Heart right ventricle (tissue), 16 donors: ENCODE measurements around the gene ESYT2. TPM values are rescaled to one million over a fixed set of nuclear protein-coding genes. Genes with fewer than 3 reads are reported as not detected.
A peak's percentile ranks its signal among the peaks of the same experiment; 100 is the strongest.

Source experiments
- ATAC-seq, 8 donors: fragments of 200-7000 bp; cut with Tn5 transposase; one replicate each; pipeline ENCODE4 v1.9.1; 2020; ENCODE audit warnings: mild to moderate bottlenecking in 8 of 8, moderate library complexity in 8 of 8, moderate number of reproducible peaks in 1 of 8
- DNase-seq, 2 donors: peaks; one replicate each; pipeline ENCODE4 v3.0.0-alpha.2; 2020
- H3K27ac ChIP-seq, 10 donors: fragments of 200-600 bp; sonication (generic) in 2 of 10; one replicate each; pipeline versions ENCODE4 v1.5.0 to v1.8.0; 2020 to 2022; ENCODE audit warnings: mild to moderate bottlenecking in 3 of 10
- H3K27me3 ChIP-seq, 7 donors: fragments of 200-600 bp; one replicate each; pipeline ENCODE4 v1.8.0; 2021 to 2022; ENCODE audit warnings: mild to moderate bottlenecking in 2 of 7
- H3K36me3 ChIP-seq, 9 donors: fragments of 200-600 bp; sonication (generic) in 1 of 9; one replicate each; pipeline versions ENCODE4 v1.5.0 to v1.8.0; 2020 to 2022; ENCODE audit warnings: mild to moderate bottlenecking in 2 of 9
- H3K4me1 ChIP-seq, 9 donors: fragments of 200-600 bp; sonication (generic) in 1 of 9; one replicate each; pipeline versions ENCODE4 v1.5.0 to v1.8.0; 2020 to 2022; ENCODE audit warnings: mild to moderate bottlenecking in 4 of 9
- H3K4me3 ChIP-seq, 10 donors: fragments of 200-600 bp; sonication (generic) in 2 of 10; one replicate each; pipeline versions ENCODE4 v1.5.0 to v1.8.0; 2020 to 2022; ENCODE audit warnings: mild to moderate bottlenecking in 7 of 10, moderate library complexity in 2 of 10
- H3K9me3 ChIP-seq, 11 donors: fragments of 200-600 bp in 10 of 11; sonication (generic) in 2 of 11; one replicate each; pipeline versions ENCODE4 v1.5.0 to v1.8.0; 2013 to 2022; ENCODE audit warnings: mild to moderate bottlenecking in 2 of 11, control low read depth in 1 of 11, moderate library complexity in 1 of 11
- CTCF ChIP-seq, 9 donors: fragments of 200-600 bp; sonication (generic) in 2 of 9; IDR thresholded peaks; one replicate each; pipeline versions ENCODE4 v1.5.0 to v1.8.0; 2021 to 2022; ENCODE audit warnings: antibody characterized with exemption in 9 of 9, mild to moderate bottlenecking in 5 of 9, moderate library complexity in 1 of 9
- WGBS, 2 donors: extraction: QIAGEN DNeasy Blood & Tissue Kit; methylation state at CpG; one replicate each; pipeline ENCODE4 v1.1.7; 2013; ENCODE audit warnings: inconsistent platforms in 1 of 2; 5-methylcytosine and 5-hydroxymethylcytosine counted together
- intact Hi-C, 10 donors: fragments of 100-400 bp; cut with DNase I; formaldehyde crosslinking; loops; one replicate each; pipeline versions ENCODE4 v1.11.1 to v1.14.2; 2022
- polyA plus RNA-seq, 2 donors: library from polyadenylated mRNA; stranded (reverse); fragments of 200-250 nt; gene quantifications; one replicate each; pipeline ENCODE4 v1.2.3, GENCODE V29; 2013
- total RNA-seq, 10 donors: library from RNA; stranded (reverse); fragmentation: NEBNext Ultra II Directional in 3 of 10; extraction: Animal tissue kit (Norgen Biotek cat#: 25700) in 3 of 10; gene quantifications; one replicate each; pipeline versions ENCODE4 v1.2.1 to v1.2.4, GENCODE V29; 2021 to 2023
- donor health status: Arrhythmogenic right ventricular cardiomyopathy.
- donor health status: ischemic (EF 13 %, LVEDD 7.1; RV severe dilation, severe dysfunction).
- donor health status: healthy with polysubstance abuse.
- donor health status: DM: no; HTN: yes; CAD: no.
- donor health status: DM: no; HTN: no; CAD: no.
- donor health status: ischemic (EF 25% LVEDD 6.9; RV normal size, moderate dysfunction).
- donor health status: ischemic (EF 25% LVEDD 5.7; RV mildly dilated, moderate dysfunction).
- donor health status: healthy.
- donor health status: DM: yes; HTN: yes; CAD: no.
- donor health status: Ischemic cardiomyopathy.
- donor health status: ischemic (EF 35%, LVEDD 5.7; RV mildly dilated, moderate dysfunction).
- donor health status: nonischemic (EF 11% LVEDD 7.7; RV severe dilation, severe dysfunction).
- donor health status: DM: yes; HTN: yes; CAD: no.
- donor health status: PGD.
- donor health status: ischemic (EF 29% LVEDD 5.4; RV normal size, mild dysfunction).
- donor health status: nonischemic (EF 23%, LVEDD 6.1; RV moderate dilation, normal function).

ESYT2 gene
- total and polyA plus RNA-seq, 12 donors, result 18.9 to 79.2 (median 48.7) TPM

GRCh38 chr7:158854681-158855081 lies 25.4 kb upstream of the ESYT2 start:
- 87 to 91% methylated on average over 7 of the region's 7 CpGs for WGBS, 2 donors
- Histone ChIP-seq H3K4me1 (peaks cover 0 to 59% (median 35%) of the 10 kb centered on the region in 9 donors), H3K27ac (no peak overlapping the region), H3K4me3 (no peak overlapping the region), H3K9me3 (no peaks in the 10 kb centered on the region), H3K27me3 (no peaks in the 10 kb centered on the region), H3K36me3 (no peaks in the 10 kb centered on the region)
- no peak for ATAC-seq
- no peak for DNase-seq
- TF ChIP-seq CTCF (IDR thresholded peaks at IDR 0.05), result no peak
- intact Hi-C loops, result loop anchor here in 1 of 10 donors (5.0 kb wide), 1 partner anchor 37 kb away; no protein-coding TSS in a partner anchor

- peak in 1 of 8 donors; percentile 7 for ATAC-seq
- TF ChIP-seq CTCF (IDR thresholded peaks at IDR 0.05), result no peak
Measured at GRCh38 chr7:158850545-158851102, 21.3 kb upstream of the ESYT2 start.

GRCh38 chr7:158849768-158850544 lies 20.6 kb upstream of the ESYT2 start:
- Histone ChIP-seq H3K27me3 (no peaks in the 10 kb centered on the region), H3K4me3 (no peak overlapping the region), H3K27ac (peak overlapping the region in 4 of 10 donors; percentile 3 to 42 (median 10)), H3K9me3 (no peaks in the 10 kb centered on the region), H3K36me3 (no peaks in the 10 kb centered on the region), H3K4me1 (peaks cover 0 to 43% (median 15%) of the 10 kb centered on the region in 9 donors)
- 79% methylated on average over 5 of the region's 5 CpGs for whole genome bisulfite sequencing, 2 donors
- ATAC-seq, result peak in 4 of 8 donors; percentile 20 to 51 (median 37)
- no peak for DNase-seq
- no peak for TF ChIP-seq CTCF (IDR thresholded peaks at IDR 0.05)
- intact Hi-C loops, result no loop called here

More at GRCh38 chr7:158850545-158851102, 21.3 kb upstream of the ESYT2 start:
- 39 to 50% methylated on average over 5 of the region's 5 CpGs for WGBS, 2 donors
- H3K27ac ChIP-seq, result peak overlapping the region in 4 of 10 donors; percentile 3 to 42 (median 10)
- no peak overlapping the region for H3K4me3 ChIP-seq
- peaks cover 0 to 44% (median 18%) of the 10 kb centered on the region in 9 donors for H3K4me1 ChIP-seq
- DNase-seq, result no peak
- H3K36me3 ChIP-seq, result no peaks in the 10 kb centered on the region
- intact Hi-C loops, result no loop called here
- no peaks in the 10 kb centered on the region for H3K27me3 ChIP-seq
- no peaks in the 10 kb centered on the region for H3K9me3 ChIP-seq

GRCh38 chr7:158849442-158849767 lies 20.1 kb upstream of the ESYT2 start:
- TF ChIP-seq CTCF (IDR thresholded peaks at IDR 0.05), result no peak
- WGBS, 2 donors, result 91 to 96% methylated on average over 5 of the region's 5 CpGs
- peak in 1 of 8 donors; percentile 37 for ATAC-seq

More at GRCh38 chr7:158849442-158849767, 20.1 kb upstream of the ESYT2 start:
- Histone ChIP-seq H3K36me3 (no peaks in the 10 kb centered on the region), H3K27me3 (no peaks in the 10 kb centered on the region), H3K4me1 (peaks cover 0 to 43% (median 15%) of the 10 kb centered on the region in 9 donors), H3K9me3 (no peaks in the 10 kb centered on the region), H3K4me3 (no peak overlapping the region), H3K27ac (no peak overlapping the region)
- intact Hi-C loops, result no loop called here
- no peak for DNase-seq
